Omental fat pad (tissue), 4 donors: ENCODE measurements around the gene NUDT8. TPM values are rescaled to one million over a fixed set of nuclear protein-coding genes. Genes with fewer than 3 reads are reported as not detected.

Experiments
- ATAC-seq: fragments of 150-250 bp; one replicate; pipeline ENCODE4 v1.9.1; 2016; ENCODE audit warnings: mild to moderate bottlenecking, moderate library complexity; ENCODE audit not compliant: low FRiP score
- DNase-seq: peaks from one replicate; pipeline ENCODE4 v3.0.0-alpha.2; 2019; ENCODE audit warnings: low spot score
- total RNA-seq, 4 donors: library from RNA; depleted of rRNA; stranded (reverse); fragments of >200 nt; gene quantifications; one replicate each; pipeline ENCODE4 v1.1.0, GENCODE V29; 2016
- TF ChIP-seq, protein P1 (sequence below), 3 donors: fragments of 450-650 bp; IDR thresholded peaks; one replicate each; pipeline ENCODE4 v1.5.1; 2016 to 2017; ENCODE audit warnings: antibody characterized with exemption in 3 of 3, mild to moderate bottlenecking in 3 of 3, moderate library complexity in 2 of 3

The NUDT8 gene, protein sequence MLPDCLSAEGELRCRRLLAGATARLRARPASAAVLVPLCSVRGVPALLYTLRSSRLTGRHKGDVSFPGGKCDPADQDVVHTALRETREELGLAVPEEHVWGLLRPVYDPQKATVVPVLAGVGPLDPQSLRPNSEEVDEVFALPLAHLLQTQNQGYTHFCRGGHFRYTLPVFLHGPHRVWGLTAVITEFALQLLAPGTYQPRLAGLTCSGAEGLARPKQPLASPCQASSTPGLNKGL
- 10 to 100 TPM in 2 of 4 donors, 1 to 10 TPM in 2; 5.5 to 15.4 (median 9.7) TPM for total RNA-seq

DNA sequence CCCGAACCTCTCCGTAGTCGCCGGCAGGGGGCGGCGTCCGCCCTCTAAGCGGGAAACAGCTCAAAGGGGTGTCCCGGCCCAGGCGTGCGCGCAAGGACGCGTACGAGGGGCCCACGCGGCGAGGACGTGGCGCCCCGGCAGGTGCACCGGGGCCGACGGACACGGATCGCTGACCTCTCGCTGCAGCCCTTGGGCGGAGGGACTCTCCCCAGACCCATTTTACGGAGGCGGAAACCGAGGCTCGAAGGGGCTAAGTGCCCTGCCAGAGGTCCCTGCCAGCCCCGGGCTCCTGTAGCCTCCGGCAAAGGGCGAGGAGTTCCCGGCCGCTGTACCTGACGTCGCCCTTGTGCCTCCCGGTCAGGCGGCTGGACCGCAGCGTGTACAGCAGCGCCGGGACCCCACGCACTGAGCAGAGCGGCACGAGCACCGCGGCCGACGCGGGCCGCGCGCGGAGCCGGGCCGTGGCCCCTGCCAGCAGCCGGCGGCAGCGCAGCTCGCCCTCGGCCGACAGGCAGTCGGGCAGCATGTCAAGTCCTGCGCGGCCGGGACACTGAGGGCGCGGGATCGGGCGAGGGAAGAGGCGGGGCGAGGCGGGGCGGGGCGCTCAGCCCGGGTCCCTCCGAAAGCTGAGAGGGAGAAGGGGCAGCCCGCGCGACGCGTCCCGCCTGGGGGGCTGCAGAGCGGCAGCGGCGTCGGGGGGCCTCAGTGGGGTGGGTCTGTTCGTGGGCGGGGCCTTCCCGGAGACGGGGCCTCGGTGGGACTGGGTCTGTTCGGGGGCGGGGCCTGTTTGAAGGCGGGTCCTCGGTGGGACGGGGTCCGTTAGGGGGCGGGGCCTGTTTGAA is at the start of gene NUDT8:
Gene NUDT8, minus strand, starts transcription at position 552 of the 842 bp plus-strand sequence. Its CDS starts 26 bp downstream, at position 526.
- TF ChIP-seq, protein P1, sequence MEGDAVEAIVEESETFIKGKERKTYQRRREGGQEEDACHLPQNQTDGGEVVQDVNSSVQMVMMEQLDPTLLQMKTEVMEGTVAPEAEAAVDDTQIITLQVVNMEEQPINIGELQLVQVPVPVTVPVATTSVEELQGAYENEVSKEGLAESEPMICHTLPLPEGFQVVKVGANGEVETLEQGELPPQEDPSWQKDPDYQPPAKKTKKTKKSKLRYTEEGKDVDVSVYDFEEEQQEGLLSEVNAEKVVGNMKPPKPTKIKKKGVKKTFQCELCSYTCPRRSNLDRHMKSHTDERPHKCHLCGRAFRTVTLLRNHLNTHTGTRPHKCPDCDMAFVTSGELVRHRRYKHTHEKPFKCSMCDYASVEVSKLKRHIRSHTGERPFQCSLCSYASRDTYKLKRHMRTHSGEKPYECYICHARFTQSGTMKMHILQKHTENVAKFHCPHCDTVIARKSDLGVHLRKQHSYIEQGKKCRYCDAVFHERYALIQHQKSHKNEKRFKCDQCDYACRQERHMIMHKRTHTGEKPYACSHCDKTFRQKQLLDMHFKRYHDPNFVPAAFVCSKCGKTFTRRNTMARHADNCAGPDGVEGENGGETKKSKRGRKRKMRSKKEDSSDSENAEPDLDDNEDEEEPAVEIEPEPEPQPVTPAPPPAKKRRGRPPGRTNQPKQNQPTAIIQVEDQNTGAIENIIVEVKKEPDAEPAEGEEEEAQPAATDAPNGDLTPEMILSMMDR (IDR thresholded peaks at IDR 0.05) = peak in 1 of 3 donors; percentile 1
- peak; percentile 55 for DNase-seq
- peak; percentile 90 for ATAC-seq

DNA sequence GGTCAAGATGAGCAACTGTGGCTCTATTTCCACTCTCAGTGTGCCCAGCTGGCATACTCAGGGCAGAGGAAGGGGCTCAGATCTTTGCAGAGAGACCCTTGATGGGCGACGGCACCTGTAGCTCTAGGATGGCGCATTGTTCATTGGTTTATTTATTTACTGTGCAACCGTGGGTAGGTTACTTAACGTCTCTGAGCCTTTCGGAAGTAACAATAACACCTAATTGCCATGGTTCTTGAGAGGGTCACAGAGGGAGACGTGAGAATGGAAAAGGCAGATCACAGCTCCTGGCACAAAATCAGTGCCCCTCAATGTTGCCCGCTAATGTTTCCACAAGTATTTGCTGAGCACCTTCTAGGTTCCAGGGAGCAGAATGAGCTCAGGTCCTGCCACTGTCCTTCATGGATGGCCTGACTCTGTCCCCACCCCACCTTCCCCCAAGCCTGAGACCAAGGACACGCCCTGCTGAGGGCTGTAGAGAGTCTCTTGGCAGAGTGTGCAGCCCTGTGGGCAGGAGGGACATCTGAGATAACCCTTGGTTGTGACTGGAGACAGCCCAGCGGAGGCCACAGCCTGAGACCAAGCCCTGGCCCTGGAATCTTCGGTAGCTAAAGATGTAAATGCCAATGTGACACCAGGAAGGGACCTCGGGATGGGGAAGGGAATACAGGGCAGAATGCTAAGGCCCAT is 45.5 kb upstream of the NUDT8 start:
- TF ChIP-seq, protein P1 (IDR thresholded peaks at IDR 0.05) = no peak
- DNase-seq (no peak), ATAC-seq (no peak)

DNA sequence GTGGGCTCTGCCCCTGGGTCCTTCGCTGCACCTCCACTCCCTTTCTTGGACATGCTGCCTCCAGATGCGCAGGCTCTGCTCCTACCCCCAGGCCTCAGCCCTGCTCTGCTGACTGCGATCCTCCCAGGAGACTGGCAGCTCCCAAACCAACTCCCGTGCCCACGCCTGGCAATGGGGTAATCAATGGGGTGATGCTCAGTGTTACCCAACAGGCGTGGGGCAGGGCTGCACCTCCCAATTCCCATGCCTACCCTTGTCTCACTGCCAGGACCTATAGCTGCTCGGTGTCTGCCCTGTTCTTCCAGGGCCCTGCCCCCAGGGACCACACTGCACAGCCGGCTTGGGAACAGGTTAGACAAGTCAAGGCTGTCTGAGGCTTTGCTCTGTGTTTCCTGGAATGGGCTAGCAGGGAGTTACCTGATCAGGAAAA is 44.7 kb upstream of the NUDT8 start, which contains the start of gene ALDH3B2:
Gene ALDH3B2, minus strand, starts transcription at position 182 of the 430 bp plus-strand sequence. CDS start 7,688 bp downstream, outside the sequence.
- TF ChIP-seq, protein P1 (IDR thresholded peaks at IDR 0.05) = no peak
- ATAC-seq = no peak
- no peak for DNase-seq

GRCh38 chr11:67673902-67674301 is 44.2 kb upstream of the NUDT8 start:
- DNase-seq (no peak), ATAC-seq (no peak)
- TF ChIP-seq, protein P1 (IDR thresholded peaks at IDR 0.05) = no peak

- ATAC-seq = no peak
- TF ChIP-seq, protein P1 (IDR thresholded peaks at IDR 0.05) = no peak
- DNase-seq = no peak
Observed at GRCh38 chr11:67673358-67673757, 43.6 kb upstream of the NUDT8 start.

DNA sequence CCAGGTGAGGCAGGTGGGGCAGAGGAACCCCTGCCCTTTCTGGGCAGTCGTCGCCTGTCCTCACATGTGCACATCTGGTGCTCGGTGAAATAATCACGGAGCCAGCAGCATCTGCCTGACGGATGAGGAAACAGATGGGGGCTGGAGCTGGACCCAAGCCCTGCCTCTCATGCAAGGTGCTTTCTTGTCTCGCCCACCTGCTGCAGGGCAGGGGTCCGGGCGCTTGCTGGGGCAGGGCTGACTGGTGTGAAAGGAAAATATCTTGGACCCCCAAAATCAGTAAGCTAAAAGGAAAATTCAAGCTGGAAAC is 41.4 kb upstream of the NUDT8 start:
- TF ChIP-seq, protein P1 (IDR thresholded peaks at IDR 0.05) = no peak
- DNase-seq (no peak), ATAC-seq (no peak)
